DOHH2 (cell line): ENCODE measurements around the gene COL2A1.

Experiments
- EZH2phosphoT487 ChIP-seq: fragments of 200-600 bp; sonication (generic); IDR thresholded peaks from 2 replicates; pipeline ENCODE4 v1.6.1; 2017; ENCODE audit warnings: borderline replicate concordance, mild to moderate bottlenecking, antibody characterized with exemption, low read length, moderate library complexity, mixed read lengths
- TF ChIP-seq, protein P1 (sequence below): fragments of 200-600 bp; sonication (generic); IDR thresholded peaks from one replicate; pipeline ENCODE4 v1.5.1; 2014; ENCODE audit warnings: antibody characterized with exemption, mild to moderate bottlenecking, low read depth, low read length; ENCODE audit not compliant: poor library complexity, severe bottlenecking

- TF ChIP-seq, protein P1, sequence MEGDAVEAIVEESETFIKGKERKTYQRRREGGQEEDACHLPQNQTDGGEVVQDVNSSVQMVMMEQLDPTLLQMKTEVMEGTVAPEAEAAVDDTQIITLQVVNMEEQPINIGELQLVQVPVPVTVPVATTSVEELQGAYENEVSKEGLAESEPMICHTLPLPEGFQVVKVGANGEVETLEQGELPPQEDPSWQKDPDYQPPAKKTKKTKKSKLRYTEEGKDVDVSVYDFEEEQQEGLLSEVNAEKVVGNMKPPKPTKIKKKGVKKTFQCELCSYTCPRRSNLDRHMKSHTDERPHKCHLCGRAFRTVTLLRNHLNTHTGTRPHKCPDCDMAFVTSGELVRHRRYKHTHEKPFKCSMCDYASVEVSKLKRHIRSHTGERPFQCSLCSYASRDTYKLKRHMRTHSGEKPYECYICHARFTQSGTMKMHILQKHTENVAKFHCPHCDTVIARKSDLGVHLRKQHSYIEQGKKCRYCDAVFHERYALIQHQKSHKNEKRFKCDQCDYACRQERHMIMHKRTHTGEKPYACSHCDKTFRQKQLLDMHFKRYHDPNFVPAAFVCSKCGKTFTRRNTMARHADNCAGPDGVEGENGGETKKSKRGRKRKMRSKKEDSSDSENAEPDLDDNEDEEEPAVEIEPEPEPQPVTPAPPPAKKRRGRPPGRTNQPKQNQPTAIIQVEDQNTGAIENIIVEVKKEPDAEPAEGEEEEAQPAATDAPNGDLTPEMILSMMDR = no peak
- no peak for TF ChIP-seq EZH2phosphoT487
Measured at GRCh38 chr12:48039151-48039550, 34.9 kb upstream of the COL2A1 start.
